Measurements from ENCODE around the gene ZAR1. TPM values are rescaled to one million over a fixed set of nuclear protein-coding genes. Genes with fewer than 3 reads are reported as not detected.

Gene ZAR1
- total RNA-seq, 3 donors from 2014 or later (not counting 1 experiment from before 2014, with no cell fraction given), result not detected

DNA sequence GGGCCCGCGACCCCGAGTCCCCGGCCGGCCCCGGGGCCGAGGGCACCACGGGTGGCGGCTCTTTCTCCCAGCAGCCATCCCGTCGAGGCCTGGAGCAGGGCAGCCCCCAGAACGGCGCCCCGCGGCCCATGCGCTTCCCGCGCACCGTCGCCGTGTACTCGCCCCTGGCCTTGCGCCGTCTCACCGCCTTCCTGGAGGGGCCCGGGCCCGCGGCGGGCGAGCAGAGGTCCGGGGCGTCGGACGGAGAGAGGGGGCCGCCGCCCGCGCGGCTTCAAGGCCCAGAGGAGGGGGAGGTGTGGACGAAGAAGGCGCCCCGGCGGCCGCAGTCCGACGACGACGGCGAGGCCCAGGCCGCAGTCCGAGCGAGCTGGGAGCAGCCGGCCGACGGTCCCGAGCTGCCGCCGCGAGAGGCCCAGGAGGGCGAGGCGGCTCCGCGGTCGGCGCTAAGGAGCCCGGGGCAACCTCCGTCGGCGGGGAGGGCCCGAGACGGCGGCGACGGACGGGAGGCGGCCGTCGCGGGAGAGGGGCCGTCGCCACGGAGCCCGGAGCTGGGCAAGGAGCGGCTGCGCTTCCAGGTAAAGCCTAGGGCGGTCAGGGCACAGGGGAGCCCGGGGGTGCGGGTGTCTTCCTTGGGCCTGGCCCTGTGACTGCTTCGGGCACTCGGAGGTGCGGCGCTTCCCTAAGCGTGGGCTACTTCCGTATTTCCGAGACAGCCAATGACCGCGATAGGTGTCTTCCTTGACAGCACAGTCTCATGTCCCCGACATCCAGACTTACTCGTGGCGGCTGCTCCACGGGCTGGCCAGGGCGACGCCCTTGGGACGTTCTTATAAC is 845 bp downstream of the ZAR1 start:
- no peaks in the 10 kb centered on the region for H3K36me3 ChIP-seq (ENCODE audit: control insufficient read depth, insufficient read depth, low read length)
- ATAC-seq (peak; percentile 43 to 54 (median 47)), DNase-seq (peak in 1 of 2 donors; percentile 11)
- peaks cover 0 to 5% of the 10 kb centered on the region in 2 donors for H3K4me1 Mint-ChIP-seq
- peaks cover 27% of the 10 kb centered on the region for H3K27me3 ChIP-seq (ENCODE audit: control insufficient read depth, insufficient read depth, low read length)
- intact Hi-C loops (cut with micrococcal nuclease), result no loop called here
- H3K27ac Mint-ChIP-seq, result no peak overlapping the region
- H3K4me1 ChIP-seq (ENCODE audit: control insufficient read depth, insufficient read depth, low read length), result peaks cover 10% of the 10 kb centered on the region
- no peaks in the 10 kb centered on the region for H3K9me3 ChIP-seq (ENCODE audit: control insufficient read depth, insufficient read depth, low read length)
- peaks cover 23 to 34% of the 10 kb centered on the region in 2 donors for H3K27me3 Mint-ChIP-seq (ENCODE audit: low read depth in 2 of 2)
- no peak overlapping the region for H3K27ac ChIP-seq (ENCODE audit: low read length)
- H3K4me3 ChIP-seq (ENCODE audit: low read length), result no peak overlapping the region
- WGBS (ENCODE audit: insufficient coverage), result 19% methylated on average over 104 of the region's 104 CpGs
- TF ChIP-seq, protein P1, sequence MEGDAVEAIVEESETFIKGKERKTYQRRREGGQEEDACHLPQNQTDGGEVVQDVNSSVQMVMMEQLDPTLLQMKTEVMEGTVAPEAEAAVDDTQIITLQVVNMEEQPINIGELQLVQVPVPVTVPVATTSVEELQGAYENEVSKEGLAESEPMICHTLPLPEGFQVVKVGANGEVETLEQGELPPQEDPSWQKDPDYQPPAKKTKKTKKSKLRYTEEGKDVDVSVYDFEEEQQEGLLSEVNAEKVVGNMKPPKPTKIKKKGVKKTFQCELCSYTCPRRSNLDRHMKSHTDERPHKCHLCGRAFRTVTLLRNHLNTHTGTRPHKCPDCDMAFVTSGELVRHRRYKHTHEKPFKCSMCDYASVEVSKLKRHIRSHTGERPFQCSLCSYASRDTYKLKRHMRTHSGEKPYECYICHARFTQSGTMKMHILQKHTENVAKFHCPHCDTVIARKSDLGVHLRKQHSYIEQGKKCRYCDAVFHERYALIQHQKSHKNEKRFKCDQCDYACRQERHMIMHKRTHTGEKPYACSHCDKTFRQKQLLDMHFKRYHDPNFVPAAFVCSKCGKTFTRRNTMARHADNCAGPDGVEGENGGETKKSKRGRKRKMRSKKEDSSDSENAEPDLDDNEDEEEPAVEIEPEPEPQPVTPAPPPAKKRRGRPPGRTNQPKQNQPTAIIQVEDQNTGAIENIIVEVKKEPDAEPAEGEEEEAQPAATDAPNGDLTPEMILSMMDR (IDR thresholded peaks at IDR 0.05), result no peak
- no peaks in the 10 kb centered on the region for H3K36me3 Mint-ChIP-seq
- no peaks in the 10 kb centered on the region for H3K9me3 Mint-ChIP-seq
- H3K4me3 Mint-ChIP-seq, result peak overlapping the region; percentile 60

DNA sequence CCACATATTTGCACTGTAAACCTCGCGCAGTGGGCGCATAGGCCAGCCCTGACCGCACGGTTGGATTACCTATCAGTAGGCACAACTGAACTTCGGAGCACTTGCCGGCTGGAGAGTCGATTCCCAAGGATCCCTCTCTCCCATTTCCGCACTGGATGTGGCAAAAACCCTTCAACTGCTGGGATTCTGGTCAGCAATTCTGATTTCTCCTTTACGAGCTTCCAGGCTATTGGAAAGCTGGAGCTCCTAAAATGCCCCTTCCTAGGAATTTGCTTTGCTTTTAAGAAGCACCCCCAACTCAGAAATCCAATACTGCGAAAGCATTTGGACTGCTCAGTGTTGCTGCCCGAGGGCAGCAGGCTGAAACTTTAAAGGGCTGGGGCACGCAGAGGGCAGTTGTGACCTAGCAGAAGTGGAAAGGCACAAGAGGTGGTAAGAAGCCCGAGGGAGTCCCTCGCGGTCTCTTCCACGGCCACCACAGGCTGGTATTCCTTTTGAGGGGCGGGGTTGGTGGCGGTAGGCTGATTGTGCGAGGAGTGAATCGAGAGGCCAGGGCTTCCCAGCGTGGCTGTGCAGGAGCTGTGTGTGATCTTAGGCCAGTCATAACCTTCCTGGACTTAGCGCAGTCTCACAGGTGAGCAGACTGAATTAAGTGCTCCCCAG is 1.6 kb downstream of the ZAR1 start:
- H3K36me3 Mint-ChIP-seq, result no peaks in the 10 kb centered on the region
- peaks cover 0 to 5% of the 10 kb centered on the region in 2 donors for H3K4me1 Mint-ChIP-seq
- peaks cover 23 to 31% of the 10 kb centered on the region in 2 donors for H3K27me3 Mint-ChIP-seq (ENCODE audit: low read depth in 2 of 2)
- Histone ChIP-seq H3K4me3 (ENCODE audit: low read length) (no peak overlapping the region), H3K27me3 (ENCODE audit: control insufficient read depth, insufficient read depth, low read length) (peaks cover 25% of the 10 kb centered on the region), H3K36me3 (ENCODE audit: control insufficient read depth, insufficient read depth, low read length) (peaks cover 2% of the 10 kb centered on the region), H3K4me1 (ENCODE audit: control insufficient read depth, insufficient read depth, low read length) (peaks cover 10% of the 10 kb centered on the region), H3K9me3 (ENCODE audit: control insufficient read depth, insufficient read depth, low read length) (no peaks in the 10 kb centered on the region), H3K27ac (ENCODE audit: low read length) (no peak overlapping the region)
- TF ChIP-seq, protein P1 (IDR thresholded peaks at IDR 0.05), result no peak
- no peak overlapping the region for H3K27ac Mint-ChIP-seq
- H3K4me3 Mint-ChIP-seq, result peak overlapping the region; percentile 60
- H3K9me3 Mint-ChIP-seq, result no peaks in the 10 kb centered on the region
- intact Hi-C loops (cut with micrococcal nuclease), result no loop called here
- ATAC-seq (no peak), DNase-seq (no peak)
- WGBS (ENCODE audit: insufficient coverage), result 83% methylated on average over 23 of the region's 23 CpGs

DNA sequence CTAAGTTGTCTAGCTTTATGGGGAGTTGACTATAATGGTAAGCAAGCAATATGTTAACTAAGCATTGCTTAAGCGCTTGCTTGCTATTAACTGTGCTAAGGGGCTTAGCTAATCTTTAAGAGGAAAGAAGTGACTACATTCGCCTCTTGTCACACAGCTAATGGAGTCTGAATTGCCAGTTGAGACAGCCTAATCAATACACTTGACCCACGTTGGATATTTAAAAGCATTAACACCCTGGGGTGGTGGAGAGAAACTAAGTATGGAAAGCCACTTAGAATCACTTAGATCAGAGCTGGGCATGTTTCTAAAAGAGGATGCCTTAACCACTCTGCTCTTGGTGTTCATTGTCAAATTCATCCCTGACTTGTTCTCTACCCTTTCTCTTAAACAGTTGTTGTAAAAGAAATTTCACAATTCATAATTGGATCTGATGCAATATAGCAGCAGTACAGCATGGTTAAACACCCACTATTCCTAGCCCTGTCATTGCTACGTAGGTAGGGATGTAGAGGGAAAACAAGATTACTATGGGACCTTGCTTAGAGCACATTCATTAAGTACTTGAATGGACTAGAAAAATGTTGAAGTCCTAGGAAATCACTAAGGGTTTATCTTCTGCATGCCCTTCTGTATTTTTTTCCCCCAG is 3.5 kb downstream of the ZAR1 start:
- Histone ChIP-seq H3K9me3 (ENCODE audit: control insufficient read depth, insufficient read depth, low read length) (no peaks in the 10 kb centered on the region), H3K4me1 (ENCODE audit: control insufficient read depth, insufficient read depth, low read length) (peaks cover 10% of the 10 kb centered on the region), H3K27me3 (ENCODE audit: control insufficient read depth, insufficient read depth, low read length) (peaks cover 18% of the 10 kb centered on the region), H3K27ac (ENCODE audit: low read length) (no peak overlapping the region), H3K4me3 (ENCODE audit: low read length) (no peak overlapping the region), H3K36me3 (ENCODE audit: control insufficient read depth, insufficient read depth, low read length) (peaks cover 8% of the 10 kb centered on the region)
- Mint-ChIP-seq H3K4me1 (peaks cover 0 to 5% of the 10 kb centered on the region in 2 donors), H3K27me3 (ENCODE audit: low read depth in 2 of 2) (peaks cover 9 to 13% of the 10 kb centered on the region in 2 donors), H3K9me3 (no peaks in the 10 kb centered on the region), H3K27ac (no peak overlapping the region), H3K36me3 (peaks cover 4% of the 10 kb centered on the region), H3K4me3 (no peak overlapping the region)
- ATAC-seq (no peak), DNase-seq (no peak)
- TF ChIP-seq, protein P1 (IDR thresholded peaks at IDR 0.05), result no peak
- intact Hi-C loops (cut with micrococcal nuclease), result no loop called here
- 98% methylated on average over 3 of the region's 4 CpGs for WGBS (ENCODE audit: insufficient coverage)
